ENCODE measurements around the gene GPR68.

GPR68 gene

DNA sequence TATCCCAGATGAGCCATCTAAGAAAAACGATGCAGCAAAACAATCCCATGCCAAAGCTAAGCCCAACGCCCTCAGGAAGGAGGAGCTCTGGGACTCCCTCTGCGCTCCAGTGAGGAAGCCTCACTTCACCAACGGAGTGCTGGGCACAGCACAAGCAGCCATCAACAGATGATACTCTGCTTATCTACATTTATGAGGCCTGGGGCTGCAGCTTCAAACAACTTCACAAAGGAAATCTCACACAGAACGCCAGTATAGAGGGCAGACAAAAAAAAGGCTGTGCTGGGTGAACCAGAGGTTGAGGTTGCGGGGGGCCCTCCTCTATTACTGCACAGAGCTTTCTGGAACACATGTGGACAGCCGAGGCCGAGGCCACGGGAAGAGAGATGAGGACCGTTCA lies 34.9 kb upstream of the GPR68 start:
- Histone ChIP-seq H3K9me2 (replicated peaks; ENCODE audit: control insufficient read depth, low read length) (no peaks in the 10 kb centered on the region), H3K4me3 (ENCODE audit: low read length) (peak overlapping the region; percentile 11), H3K9me3 (ENCODE audit: control insufficient read depth, insufficient read depth, low read length) (no peaks in the 10 kb centered on the region), H3K36me3 (ENCODE audit: control insufficient read depth, low read length) (peaks cover 93% of the 10 kb centered on the region), H4K20me1 (ENCODE audit: control insufficient read depth, insufficient read depth, low read depth, low read length) (no peaks in the 10 kb centered on the region), H3K79me2 (ENCODE audit: control insufficient read depth, low read length) (peaks cover 27% of the 10 kb centered on the region), H3K27me3 (ENCODE audit: control insufficient read depth, low read length) (no peaks in the 10 kb centered on the region), H3K4me2 (ENCODE audit: low read length) (peak overlapping the region; percentile 85), H3K27ac (ENCODE audit: low read depth, low read length) (peak overlapping the region; percentile 97), H3K4me1 (ENCODE audit: control insufficient read depth, low read length) (peaks cover 70% of the 10 kb centered on the region), H3F3A (ENCODE audit: control insufficient read depth, insufficient read depth) (peaks cover 17% of the 10 kb centered on the region)
- TF ChIP-seq EZH2phosphoT487 (IDR thresholded peaks at IDR 0.05; ENCODE audit: borderline replicate concordance, low read length) (no peak), CTCF (IDR thresholded peaks at IDR 0.05; ENCODE audit: low read depth, low read length, poor library complexity, severe bottlenecking) (no peak)

DNA sequence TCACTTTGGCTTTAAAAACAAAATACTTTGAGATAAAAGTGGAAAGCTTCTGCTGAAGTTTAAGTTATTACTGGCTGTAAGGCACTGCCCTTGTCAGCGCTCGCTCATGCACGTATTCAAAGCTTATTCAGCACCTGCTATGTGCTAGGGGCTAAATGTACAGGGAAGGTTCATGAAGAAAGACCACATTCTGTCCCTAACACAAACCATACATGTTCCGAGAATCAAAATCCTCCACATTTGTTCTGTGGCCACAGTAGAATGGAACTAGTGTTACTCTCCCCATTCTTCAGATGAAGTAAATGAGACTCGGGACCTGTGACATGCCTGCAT lies 33.8 kb upstream of the GPR68 start:
- no peaks in the 10 kb centered on the region for H3K9me3 ChIP-seq (ENCODE audit: control insufficient read depth, insufficient read depth, low read length)
- no peaks in the 10 kb centered on the region for H4K20me1 ChIP-seq (ENCODE audit: control insufficient read depth, insufficient read depth, low read depth, low read length)
- peaks cover 60% of the 10 kb centered on the region for H3K4me1 ChIP-seq (ENCODE audit: control insufficient read depth, low read length)
- no peak overlapping the region for H3K4me3 ChIP-seq (ENCODE audit: low read length)
- no peaks in the 10 kb centered on the region for H3K9me2 ChIP-seq (replicated peaks; ENCODE audit: control insufficient read depth, low read length)
- peaks cover 17% of the 10 kb centered on the region for H3K79me2 ChIP-seq (ENCODE audit: control insufficient read depth, low read length)
- TF ChIP-seq EZH2phosphoT487 (IDR thresholded peaks at IDR 0.05; ENCODE audit: borderline replicate concordance, low read length) (no peak), CTCF (IDR thresholded peaks at IDR 0.05; ENCODE audit: low read depth, low read length, poor library complexity, severe bottlenecking) (no peak)
- H3K27me3 ChIP-seq (ENCODE audit: control insufficient read depth, low read length), result no peaks in the 10 kb centered on the region
- H3K4me2 ChIP-seq (ENCODE audit: low read length), result peak overlapping the region; percentile 43
- peaks cover 93% of the 10 kb centered on the region for H3K36me3 ChIP-seq (ENCODE audit: control insufficient read depth, low read length)
- H3K27ac ChIP-seq (ENCODE audit: low read depth, low read length), result peak overlapping the region; percentile 97
- H3F3A ChIP-seq (ENCODE audit: control insufficient read depth, insufficient read depth), result peaks cover 17% of the 10 kb centered on the region

- H3F3A ChIP-seq (ENCODE audit: control insufficient read depth, insufficient read depth), result peaks cover 17% of the 10 kb centered on the region
- no peak overlapping the region for H3K4me3 ChIP-seq (ENCODE audit: low read length)
- H3K4me1 ChIP-seq (ENCODE audit: control insufficient read depth, low read length), result peaks cover 54% of the 10 kb centered on the region
- peaks cover 11% of the 10 kb centered on the region for H3K79me2 ChIP-seq (ENCODE audit: control insufficient read depth, low read length)
- H4K20me1 ChIP-seq (ENCODE audit: control insufficient read depth, insufficient read depth, low read depth, low read length), result no peaks in the 10 kb centered on the region
- H3K27ac ChIP-seq (ENCODE audit: low read depth, low read length), result peak overlapping the region; percentile 97
- peak overlapping the region; percentile 43 for H3K4me2 ChIP-seq (ENCODE audit: low read length)
- no peaks in the 10 kb centered on the region for H3K27me3 ChIP-seq (ENCODE audit: control insufficient read depth, low read length)
- no peaks in the 10 kb centered on the region for H3K9me3 ChIP-seq (ENCODE audit: control insufficient read depth, insufficient read depth, low read length)
- H3K9me2 ChIP-seq (replicated peaks; ENCODE audit: control insufficient read depth, low read length), result no peaks in the 10 kb centered on the region
- peaks cover 93% of the 10 kb centered on the region for H3K36me3 ChIP-seq (ENCODE audit: control insufficient read depth, low read length)
- TF ChIP-seq CTCF (IDR thresholded peaks at IDR 0.05; ENCODE audit: low read depth, low read length, poor library complexity, severe bottlenecking), result no peak
Measured at GRCh38 chr14:91277546-91278382, 33.3 kb upstream of the GPR68 start.
